Measurements from ENCODE around the gene AQP7.

DNA sequence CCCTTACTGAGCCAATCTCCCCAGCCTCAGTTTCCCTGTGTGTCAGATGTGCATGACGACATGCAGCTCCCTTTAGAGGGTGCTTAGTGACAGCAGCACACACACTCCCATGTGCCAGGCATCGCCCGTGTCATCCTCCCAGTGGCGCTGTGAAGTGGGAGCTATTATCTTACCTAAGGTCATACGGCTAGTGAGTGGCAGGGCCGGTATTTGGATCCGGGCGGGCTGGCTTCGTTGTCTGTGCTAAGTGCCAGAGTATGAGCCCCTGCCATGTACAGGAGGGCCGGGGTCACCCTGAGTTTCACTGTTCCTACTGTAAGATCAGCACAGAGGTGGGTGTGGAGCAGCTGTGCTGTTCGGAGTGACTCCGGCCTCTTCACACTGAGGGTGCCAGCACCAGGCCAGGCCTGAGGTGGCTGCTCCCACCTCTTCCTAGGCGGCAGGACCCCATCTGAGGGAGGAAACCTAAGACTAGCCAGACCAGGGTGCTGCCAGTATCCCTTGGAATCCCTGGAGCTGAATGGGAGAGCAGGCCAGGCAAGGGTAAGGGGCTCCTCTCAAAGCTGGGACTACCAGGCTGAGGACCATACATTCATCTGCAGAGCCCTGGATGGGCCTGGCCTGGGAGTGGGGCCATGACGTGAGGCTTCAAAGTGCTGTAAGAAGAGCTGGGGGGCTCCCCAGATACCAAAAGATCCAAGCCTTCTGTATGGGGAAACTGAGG, 22.5 kb downstream of the AQP7 start:
- TF ChIP-seq, protein P1, sequence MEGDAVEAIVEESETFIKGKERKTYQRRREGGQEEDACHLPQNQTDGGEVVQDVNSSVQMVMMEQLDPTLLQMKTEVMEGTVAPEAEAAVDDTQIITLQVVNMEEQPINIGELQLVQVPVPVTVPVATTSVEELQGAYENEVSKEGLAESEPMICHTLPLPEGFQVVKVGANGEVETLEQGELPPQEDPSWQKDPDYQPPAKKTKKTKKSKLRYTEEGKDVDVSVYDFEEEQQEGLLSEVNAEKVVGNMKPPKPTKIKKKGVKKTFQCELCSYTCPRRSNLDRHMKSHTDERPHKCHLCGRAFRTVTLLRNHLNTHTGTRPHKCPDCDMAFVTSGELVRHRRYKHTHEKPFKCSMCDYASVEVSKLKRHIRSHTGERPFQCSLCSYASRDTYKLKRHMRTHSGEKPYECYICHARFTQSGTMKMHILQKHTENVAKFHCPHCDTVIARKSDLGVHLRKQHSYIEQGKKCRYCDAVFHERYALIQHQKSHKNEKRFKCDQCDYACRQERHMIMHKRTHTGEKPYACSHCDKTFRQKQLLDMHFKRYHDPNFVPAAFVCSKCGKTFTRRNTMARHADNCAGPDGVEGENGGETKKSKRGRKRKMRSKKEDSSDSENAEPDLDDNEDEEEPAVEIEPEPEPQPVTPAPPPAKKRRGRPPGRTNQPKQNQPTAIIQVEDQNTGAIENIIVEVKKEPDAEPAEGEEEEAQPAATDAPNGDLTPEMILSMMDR (IDR thresholded peaks at IDR 0.05; ENCODE audit: borderline replicate concordance, extremely low read depth, low read length, poor library complexity, severe bottlenecking), result no peak
- TF ChIP-seq EZH2 (IDR thresholded peaks at IDR 0.05; ENCODE audit: borderline replicate concordance, low read depth, low read length, severe bottlenecking), result no peak
